GM18519 (cell line): Measurements from ENCODE around the gene SH3GL3.

Source experiments
- ATAC-seq: cut with Tn5 transposase; IDR thresholded peaks from one replicate; pipeline ENCODE4 v1.9.1; 2021; ENCODE audit warnings: mild to moderate bottlenecking, moderate library complexity; ENCODE audit not compliant: unreplicated experiment, low FRiP score

The SH3GL3 gene

GRCh38 chr15:83499476-83499875 is 52.3 kb downstream of the SH3GL3 start:
- ATAC-seq = no peak

GRCh38 chr15:83503595-83504364 is 56.6 kb downstream of the SH3GL3 start:
- ATAC-seq = no peak

GRCh38 chr15:83504365-83504764 is 57.2 kb downstream of the SH3GL3 start:
- no peak for ATAC-seq

- ATAC-seq = no peak
These were observed 62.9 kb downstream of the SH3GL3 start for GRCh38 chr15:83510001-83510400.

GRCh38 chr15:83512459-83512858 is 65.3 kb downstream of the SH3GL3 start:
- no peak for ATAC-seq

- no peak for ATAC-seq
These were observed 67.4 kb downstream of the SH3GL3 start for GRCh38 chr15:83514584-83514983.

GRCh38 chr15:83515164-83515563 is 68.0 kb downstream of the SH3GL3 start:
- no peak for ATAC-seq

GRCh38 chr15:83516935-83517334 is 69.8 kb downstream of the SH3GL3 start:
- no peak for ATAC-seq

GRCh38 chr15:83526319-83526718 is 79.2 kb downstream of the SH3GL3 start:
- no peak for ATAC-seq

GRCh38 chr15:83533410-83533962 is 86.3 kb downstream of the SH3GL3 start:
- ATAC-seq = no peak

- ATAC-seq = no peak
These were observed 90.5 kb downstream of the SH3GL3 start for GRCh38 chr15:83537606-83538005.

GRCh38 chr15:83538682-83539081 is 91.5 kb downstream of the SH3GL3 start:
- ATAC-seq = no peak

GRCh38 chr15:83545804-83546511 is 98.8 kb downstream of the SH3GL3 start:
- no peak for ATAC-seq

GRCh38 chr15:83546512-83546888 is 99.4 kb downstream of the SH3GL3 start:
- ATAC-seq = no peak

- no peak for ATAC-seq
These were observed 100.0 kb downstream of the SH3GL3 start for GRCh38 chr15:83547168-83547567.

- no peak for ATAC-seq
These were observed 102.5 kb downstream of the SH3GL3 start for GRCh38 chr15:83549623-83550022.

- no peak for ATAC-seq
These were observed 107.4 kb downstream of the SH3GL3 start for GRCh38 chr15:83554558-83554957.

GRCh38 chr15:83555383-83555782 is 108.2 kb downstream of the SH3GL3 start:
- ATAC-seq = no peak

- ATAC-seq = no peak
These were observed 108.9 kb downstream of the SH3GL3 start for GRCh38 chr15:83556068-83556467.

- no peak for ATAC-seq
These were observed 109.6 kb downstream of the SH3GL3 start for GRCh38 chr15:83556754-83557153.

- no peak for ATAC-seq
These were observed 111.0 kb downstream of the SH3GL3 start for GRCh38 chr15:83558146-83558545.
